PC-9 (cell line): ENCODE measurements around the gene POPDC2. TPM values are rescaled to one million over a fixed set of nuclear protein-coding genes. Genes with fewer than 3 reads are reported as not detected.
"Not testable (repeated sequence)": the region's sequence is repeated elsewhere in the genome, so short reads cannot be mapped to it uniquely, and the experiment has no call there.

Experiments
- BruUV-seq: library from RNA; stranded (reverse); fragments of 400-500 nt; replicated peaks from 2 replicates; lab custom pipeline; 2021; lab: Mats Ljungman, UMichigan
- CTCF ChIA-PET: fragments of 300-600 bp; sonication (Branson Sonifier 250); formaldehyde crosslinking; loops from one replicate; lab custom pipeline; 2022; ENCODE audit warnings: antibody characterized with exemption; lab: Charles Lee
- POLR2A ChIA-PET: fragments of 300-600 bp; sonication (Branson Sonifier 250); formaldehyde crosslinking; loops from one replicate; lab custom pipeline; 2022; ENCODE audit warnings: antibody characterized with exemption; ENCODE audit not compliant: unreplicated experiment; lab: Charles Lee
- DNase-seq, 2 experiments: peaks; one replicate each; pipeline versions ENCODE4 v3.0.0 to v3.0.0-alpha.2; 2015 to 2022; ENCODE audit warnings: mixed read lengths in 1 of 2
- H2AFZ ChIP-seq: fragments of 200-600 bp; sonication (generic); 2 replicates; pipeline ENCODE4 v1.8.1; 2017; ENCODE audit warnings: antibody characterized with exemption
- H3F3A ChIP-seq: fragments of 200-600 bp; sonication (generic); 2 replicates; pipeline ENCODE4 v1.8.1; 2017; ENCODE audit warnings: antibody characterized with exemption, mild to moderate bottlenecking, low read depth; ENCODE audit not compliant: insufficient read depth
- H3K27ac ChIP-seq: fragments of 200-600 bp; sonication (generic); 2 replicates; pipeline ENCODE4 v1.6.1; 2016; ENCODE audit warnings: mixed run types
- H3K27me3 ChIP-seq: fragments of 200-600 bp; sonication (generic); 2 replicates; pipeline ENCODE4 v1.6.1; 2016; ENCODE audit warnings: low read depth, mixed run types; ENCODE audit not compliant: insufficient read depth
- H3K36me3 ChIP-seq: fragments of 200-600 bp; sonication (generic); 2 replicates; pipeline ENCODE4 v1.6.1; 2016; ENCODE audit warnings: low read depth, mixed run types
- H3K4me1 ChIP-seq: fragments of 200-600 bp; sonication (generic); replicated peaks from 2 replicates; pipeline ENCODE4 v1.6.1; 2016; ENCODE audit warnings: mixed run types; ENCODE audit not compliant: insufficient read depth
- H3K4me2 ChIP-seq: fragments of 200-600 bp; sonication (generic); 2 replicates; pipeline ENCODE4 v1.6.1; 2017; ENCODE audit warnings: mixed run types
- H3K4me3 ChIP-seq: fragments of 200-600 bp; sonication (generic); 2 replicates; pipeline ENCODE4 v1.6.1; 2016; ENCODE audit warnings: mixed run types
- H3K79me2 ChIP-seq: fragments of 200-600 bp; sonication (generic); 2 replicates; pipeline ENCODE4 v1.6.1; 2017; ENCODE audit warnings: low read depth, mixed run types
- H3K9me2 ChIP-seq: fragments of 200-600 bp; sonication (generic); 2 replicates; pipeline ENCODE4 v1.8.1; 2017; ENCODE audit warnings: mild to moderate bottlenecking; ENCODE audit not compliant: insufficient read depth
- H3K9me3 ChIP-seq: fragments of 200-600 bp; sonication (generic); 2 replicates; pipeline ENCODE4 v1.8.1; 2016; ENCODE audit warnings: low read depth; ENCODE audit not compliant: insufficient read depth
- H4K20me1 ChIP-seq: fragments of 200-600 bp; sonication (generic); 2 replicates; pipeline ENCODE4 v1.8.1; 2017; ENCODE audit not compliant: insufficient read depth
- CTCF ChIP-seq: fragments of 200-600 bp; sonication (generic); conservative IDR thresholded peaks from 2 replicates; pipeline ENCODE4 v1.6.1; 2017; ENCODE audit warnings: mixed run types, antibody characterized with exemption, mild to moderate bottlenecking, moderate library complexity
- EZH2 ChIP-seq: fragments of 200-600 bp; sonication (generic); IDR thresholded peaks from 2 replicates; pipeline ENCODE4 v1.8.0; 2017; ENCODE audit warnings: antibody characterized with exemption, low read depth
- intact Hi-C: fragments of 100-400 bp; cut with micrococcal nuclease; formaldehyde crosslinking; loops from one replicate; pipeline ENCODE4 v1.10.0; 2022; ENCODE audit not compliant: unreplicated experiment
- total RNA-seq: library from RNA; stranded (reverse); gene quantifications from 2 replicates; pipeline ENCODE4 v1.2.3, GENCODE V29; 2021

The POPDC2 gene
- total RNA-seq, 1 experiment from 2014 or later, result 3.5 TPM

DNA sequence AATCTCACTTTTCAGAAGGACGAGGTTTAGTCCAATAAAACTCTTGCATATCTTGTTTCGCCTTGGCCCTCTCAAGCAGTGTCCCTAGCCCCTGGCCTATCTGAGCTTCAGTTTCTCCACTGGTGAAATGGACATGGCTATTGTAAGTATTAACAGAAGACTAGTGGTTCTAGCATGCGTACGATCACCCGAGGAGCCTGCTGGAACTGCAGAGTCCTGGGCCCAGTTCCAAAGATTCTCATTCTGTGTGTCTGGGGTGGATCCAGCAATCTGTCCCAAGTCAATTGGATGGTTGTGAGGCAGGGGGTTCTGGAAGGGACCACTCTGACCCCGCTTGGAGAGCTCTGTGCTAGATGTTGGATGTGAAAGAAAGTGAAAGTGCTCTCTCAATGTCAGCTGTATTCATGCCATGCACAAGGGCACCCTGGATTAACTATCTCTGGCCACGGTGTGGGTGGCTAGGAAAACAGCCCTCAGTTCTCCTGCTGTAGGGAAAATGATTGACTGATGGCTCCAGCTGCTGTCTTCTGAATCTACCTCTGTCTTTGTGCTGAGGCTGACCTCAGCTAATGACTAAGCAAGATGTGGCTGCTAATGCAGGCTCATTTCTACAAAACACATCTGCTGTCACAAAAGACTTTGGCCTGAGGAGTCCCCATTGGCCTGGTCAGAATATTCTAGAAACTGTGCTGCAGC is 64.6 kb downstream of the POPDC2 start:
- no peak overlapping the region for H3K4me3 ChIP-seq
- H3K4me1 ChIP-seq, result no peaks in the 10 kb centered on the region
- POLR2A ChIA-PET, result no interaction called here
- no peaks in the 10 kb centered on the region for H3K36me3 ChIP-seq
- TF ChIP-seq EZH2 (no peak), CTCF (no peak)
- H3K27ac ChIP-seq, result no peak overlapping the region
- no peaks in the 10 kb centered on the region for H3K79me2 ChIP-seq
- no TSS peak for BruUV-seq
- no peak overlapping the region for H3K4me2 ChIP-seq
- no peaks in the 10 kb centered on the region for H3F3A ChIP-seq
- H2AFZ ChIP-seq, result no peak overlapping the region
- DNase-seq, result no peak
- no peaks in the 10 kb centered on the region for H3K9me2 ChIP-seq
- CTCF ChIA-PET, result no interaction called here
- H3K27me3 ChIP-seq, result peaks cover 16% of the 10 kb centered on the region
- intact Hi-C loops, result no loop called here
- H4K20me1 ChIP-seq, result no peaks in the 10 kb centered on the region
- H3K9me3 ChIP-seq, result no peaks in the 10 kb centered on the region

DNA sequence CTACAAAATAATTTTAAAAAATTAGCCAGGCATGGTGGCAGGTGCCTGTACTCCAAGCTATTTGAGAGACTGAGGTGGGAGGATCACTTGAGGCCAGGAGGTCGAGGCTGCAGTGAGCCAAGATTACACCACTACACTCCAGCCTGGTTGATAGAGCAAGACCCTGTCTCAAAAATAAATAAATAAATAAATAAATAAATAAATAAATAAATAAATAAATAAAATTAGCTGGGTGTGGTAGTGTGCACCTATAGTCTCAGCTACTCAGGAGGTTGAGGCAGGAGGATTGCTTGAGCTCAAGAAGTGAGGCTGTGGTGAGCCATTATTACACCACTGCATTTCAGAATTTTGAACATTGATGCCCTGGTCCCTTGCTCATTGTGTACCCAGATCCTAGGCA is 65.5 kb downstream of the POPDC2 start:
- H3K9me3 ChIP-seq, H3K4me3 ChIP-seq, H3K79me2 ChIP-seq, H3K9me2 ChIP-seq, H3F3A ChIP-seq, DNase-seq, H3K4me1 ChIP-seq, POLR2A ChIA-PET, H3K4me2 ChIP-seq, H3K36me3 ChIP-seq, H4K20me1 ChIP-seq, BruUV-seq, H3K27ac ChIP-seq, intact Hi-C loops, H2AFZ ChIP-seq, CTCF ChIA-PET: not testable (repeated sequence)
- peaks cover 23% of the 10 kb centered on the region for H3K27me3 ChIP-seq

DNA sequence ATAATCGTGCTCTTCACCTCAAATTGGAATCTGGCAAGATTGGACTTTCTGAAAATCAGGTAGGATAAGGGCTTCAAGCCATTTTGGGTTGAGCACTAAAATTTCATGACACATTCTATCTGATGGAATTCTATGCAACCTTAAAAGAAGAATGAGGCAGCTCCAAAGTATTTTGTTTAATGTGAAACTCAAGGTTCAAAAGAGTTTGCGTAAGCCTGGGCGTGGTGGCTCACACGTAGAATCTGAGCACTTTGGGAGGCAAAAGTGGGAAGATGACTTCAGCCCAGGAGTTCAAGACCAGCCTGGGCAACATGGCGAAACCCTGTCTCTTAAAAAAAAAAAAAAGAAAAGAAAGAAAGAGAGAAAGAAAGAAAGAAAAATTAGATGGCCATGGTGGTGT is 66.3 kb downstream of the POPDC2 start:
- POLR2A ChIA-PET, result interaction anchor here (0.6 kb wide), 1 partner anchor 20 kb away, joined by 12 read pairs; no protein-coding TSS in a partner anchor
- no peaks in the 10 kb centered on the region for H3K36me3 ChIP-seq
- H3K79me2 ChIP-seq, result no peaks in the 10 kb centered on the region
- H2AFZ ChIP-seq, result no peak overlapping the region
- no peaks in the 10 kb centered on the region for H3F3A ChIP-seq
- H3K4me1 ChIP-seq, result no peaks in the 10 kb centered on the region
- H3K4me3 ChIP-seq, result no peak overlapping the region
- no peaks in the 10 kb centered on the region for H3K9me3 ChIP-seq
- no peaks in the 10 kb centered on the region for H4K20me1 ChIP-seq
- intact Hi-C loops, result no loop called here
- H3K27me3 ChIP-seq, result peaks cover 32% of the 10 kb centered on the region
- H3K9me2 ChIP-seq, result no peaks in the 10 kb centered on the region
- CTCF ChIA-PET, result no interaction called here
- no peak overlapping the region for H3K4me2 ChIP-seq
- BruUV-seq, result no TSS peak
- TF ChIP-seq CTCF (no peak), EZH2 (no peak)
- H3K27ac ChIP-seq, result no peak overlapping the region
- no peak for DNase-seq

GRCh38 chr3:119592861-119593260 is 67.5 kb downstream of the POPDC2 start:
- no peaks in the 10 kb centered on the region for H3K9me3 ChIP-seq
- peaks cover 33% of the 10 kb centered on the region for H3K27me3 ChIP-seq
- H3K4me2 ChIP-seq, result no peak overlapping the region
- BruUV-seq, result no TSS peak
- H3F3A ChIP-seq, result no peaks in the 10 kb centered on the region
- ChIA-PET CTCF (no interaction called here), POLR2A (no interaction called here)
- TF ChIP-seq CTCF, result no peak
- H2AFZ ChIP-seq, result no peak overlapping the region
- no peaks in the 10 kb centered on the region for H4K20me1 ChIP-seq
- intact Hi-C loops, result no loop called here
- no peaks in the 10 kb centered on the region for H3K79me2 ChIP-seq
- DNase-seq, result no peak
- H3K4me1 ChIP-seq, result no peaks in the 10 kb centered on the region
- H3K9me2 ChIP-seq, result no peaks in the 10 kb centered on the region
- H3K36me3 ChIP-seq, result no peaks in the 10 kb centered on the region
- H3K27ac ChIP-seq, result no peak overlapping the region
- no peak overlapping the region for H3K4me3 ChIP-seq
